K562 (cell line): ENCODE data around the gene STEAP2. TPM values are rescaled to one million over a fixed set of nuclear protein-coding genes. Genes with fewer than 3 reads are reported as not detected.

Experiments used
- ARID4B ChIP-seq: sonication (generic); formaldehyde crosslinking; IDR thresholded peaks from 2 replicates; pipeline ENCODE4 v1.8.0; 2022; ENCODE audit warnings: mild to moderate bottlenecking, missing genetic modification reagents
- EGR1 ChIP-seq: fragments of 450-650 bp; conservative IDR thresholded peaks from 2 replicates; pipeline ENCODE4 v1.6.1; 2017; ENCODE audit warnings: mild to moderate bottlenecking
- GATAD2A ChIP-seq: fragments of 450-650 bp; IDR thresholded peaks from 2 replicates; pipeline ENCODE4 v1.6.1; 2017
- JUNB ChIP-seq: fragments of 450-650 bp; formaldehyde crosslinking; conservative IDR thresholded peaks from 2 replicates; pipeline ENCODE4 v1.4.0; 2020; ENCODE audit warnings: mild to moderate bottlenecking
- KDM1A ChIP-seq, 2 experiments: fragments of 450-650 bp; IDR thresholded peaks; 2 replicates each; pipeline ENCODE4 v1.6.1; 2016; ENCODE audit warnings: mild to moderate bottlenecking in 2 of 2
- L3MBTL2 ChIP-seq: fragments of 450-650 bp; IDR thresholded peaks from 2 replicates; pipeline ENCODE4 v1.6.1; 2016; ENCODE audit warnings: mild to moderate bottlenecking, moderate library complexity
- MYC ChIP-seq, 2 experiments: fragments of 250-450 bp in 1 of 2; sonication (Bioruptor Pico) in 1 of 2; IDR thresholded peaks; 2 replicates each; pipeline versions ENCODE4 v1.5.1 to v1.6.1; 2012 to 2021; ENCODE audit warnings: low read depth in 2 of 2, borderline replicate concordance in 1 of 2, improper control_type of control experiment in 1 of 2, low read length in 1 of 2, mild to moderate bottlenecking in 1 of 2, moderate library complexity in 1 of 2
- REST ChIP-seq, 2 experiments: fragments of 450-650 bp; formaldehyde crosslinking in 1 of 2; IDR thresholded peaks; 2 replicates each; pipeline versions ENCODE4 v1.4.0 to v1.6.1; 2014 to 2020; ENCODE audit warnings: mild to moderate bottlenecking in 2 of 2, borderline replicate concordance in 1 of 2, low read depth in 1 of 2
- SMARCE1 ChIP-seq: fragments of 450-650 bp; IDR thresholded peaks from 2 replicates; pipeline ENCODE4 v1.7.1; 2016; ENCODE audit warnings: mild to moderate bottlenecking
- WHSC1 ChIP-seq: IDR thresholded peaks from one replicate; pipeline ENCODE4 v1.6.1; 2012; ENCODE audit warnings: low read length, control low read depth, inconsistent platforms
- ZBTB2 ChIP-seq: fragments of 450-650 bp; IDR thresholded peaks from 2 replicates; pipeline ENCODE4 v1.6.1; 2016; ENCODE audit warnings: antibody characterized with exemption
- ZBTB34 ChIP-seq: fragments of 250-450 bp; sonication (Bioruptor Pico); IDR thresholded peaks from 2 replicates; pipeline ENCODE4 v1.8.0; 2021; ENCODE audit warnings: mild to moderate bottlenecking, moderate library complexity
- ZNF253 ChIP-seq: fragments of 250-450 bp; sonication (Bioruptor Pico); conservative IDR thresholded peaks from 2 replicates; pipeline ENCODE4 v1.6.1; 2021; ENCODE audit warnings: mild to moderate bottlenecking
- polyA plus RNA-seq, 8 experiments: library from polyadenylated mRNA; depleted of rRNA in 4 of 8; stranded (reverse) in 5 of 8; unstranded in 3 of 8; fragments of >200 nt; fragmentation: Nextera tagmentation in 2 of 8; fragmentation: Illumina TruSeq in 1 of 8; extraction: Ambion mirVana in 2 of 8; extraction: Trizol in 1 of 8; gene quantifications; 2 replicates each; pipeline versions ENCODE4 v1.2.1 to v1.2.3, GENCODE V29; 2011 to 2014; ENCODE audit warnings: inconsistent platforms in 1 of 8, missing spikeins in 1 of 8
- total RNA-seq, 7 experiments: library from RNA; depleted of rRNA in 6 of 7; stranded (reverse); fragments of >200 nt in 6 of 7; fragmentation: Illumina TruSeq in 2 of 7; extraction: Trizol in 2 of 7; gene quantifications; 2 replicates each; pipeline versions ENCODE4 v1.2.1 to v1.2.3, GENCODE V29; 2011 to 2021; ENCODE audit warnings: low replicate concordance in 1 of 7

The STEAP2 gene
- total and polyA plus RNA-seq, 9 of the 15 experiments (the other 6 are each of a cell fraction or from before 2014, with no cell fraction given) = 0.02 to 0.03 TPM; not detected in 7

GRCh38 chr7:90239050-90239449 is 27.5 kb downstream of the STEAP2 start (continued):
- peak; percentile 59; the same call in 1 of the 2 replicates for TF ChIP-seq MYC (IDR thresholded peaks at IDR 0.05; ENCODE audit: low read depth, low read length)
- TF ChIP-seq MYC (CRISPR knock-in tag; IDR thresholded peaks at IDR 0.05; ENCODE audit: borderline replicate concordance, low read depth) = no peak
- no peak for TF ChIP-seq ZBTB34 (CRISPR knock-in tag)
- 0 out of 4 replicates have a peak, but pooled peaks of 1 of the 2 experiments have one; percentile 12 for TF ChIP-seq KDM1A (IDR thresholded peaks at IDR 0.05)
- no peak for TF ChIP-seq WHSC1
- TF ChIP-seq ZNF253 (CRISPR knock-in tag) = no peak
- peak; percentile 12; the same call in 1 of the 2 replicates for TF ChIP-seq REST (IDR thresholded peaks at IDR 0.05; ENCODE audit: borderline replicate concordance)
- TF ChIP-seq REST (CRISPR knock-in tag; IDR thresholded peaks at IDR 0.05; ENCODE audit: low read depth) = no peak
- TF ChIP-seq ARID4B (CRISPR knock-in tag) = no peak
- TF ChIP-seq L3MBTL2 = peak; percentile 82
- 0 out of 2 replicates have a peak, but pooled peaks have one; percentile 27 for TF ChIP-seq SMARCE1
- no peak for TF ChIP-seq GATAD2A
- TF ChIP-seq JUNB (CRISPR knock-in tag) = no peak
- no peak for TF ChIP-seq ZBTB2
- TF ChIP-seq EGR1 = no peak
